Measurements from ENCODE around the gene CACNA2D4. TPM values are rescaled to one million over a fixed set of nuclear protein-coding genes. Genes with fewer than 3 reads are reported as not detected.

Gene CACNA2D4
- total RNA-seq, 1 experiment from 2014 or later: not detected

Other genes with a start within 250 kb of the CACNA2D4 start
- 14.1 and 17.9 TPM in 2 replicates for gene ADIPOR2, start 227.6 kb downstream of the CACNA2D4 start, total RNA-seq (2014; rRNA removed; shearing (Covaris generic))
- not detected in 2 replicates for gene LRTM2, start 98.1 kb downstream of the CACNA2D4 start, total RNA-seq (2014; rRNA removed; shearing (Covaris generic))
- gene DCP1B, start 85.8 kb upstream of the CACNA2D4 start, total RNA-seq (2014; rRNA removed; shearing (Covaris generic)): 4.9 and 9.6 TPM in 2 replicates
- gene CACNA1C, start 134.3 kb upstream of the CACNA2D4 start, total RNA-seq (2014; rRNA removed; shearing (Covaris generic)): 0.05 and 0.22 TPM in 2 replicates

All from A172 (cell line).